Esophagus muscularis mucosa (tissue), 4 donors: ENCODE results near the gene SARS1. TPM values are rescaled to one million over a fixed set of nuclear protein-coding genes. Genes with fewer than 3 reads are reported as not detected.

Experiments used
- DNase-seq: peaks from one replicate; pipeline ENCODE4 v3.0.0-alpha.2; 2017; ENCODE audit errors: extremely low spot score
- H3K27ac ChIP-seq, 4 donors: fragments of 200-600 bp; sonication (generic); replicated peaks in 1 of 4; 1 replicate in 3 of 4; 2 replicates in 1 of 4; pipeline ENCODE4 v1.5.1; 2016 to 2019; ENCODE audit warnings: mild to moderate bottlenecking in 1 of 4
- H3K27me3 ChIP-seq, 4 donors: fragments of 200-600 bp; sonication (generic); one replicate each; pipeline versions ENCODE4 v1.5.1 to v1.6.0; 2016 to 2019
- H3K36me3 ChIP-seq, 4 donors: fragments of 200-600 bp; sonication (generic); one replicate each; pipeline ENCODE4 v1.5.1; 2016 to 2019
- H3K4me1 ChIP-seq, 4 donors: fragments of 200-600 bp; sonication (generic); one replicate each; pipeline ENCODE4 v1.5.1; 2016 to 2019
- H3K4me3 ChIP-seq, 4 donors: fragments of 200-600 bp; sonication (generic); 1 replicate in 2 of 4; 2 replicates in 2 of 4; pipeline ENCODE4 v1.5.1; 2016 to 2019; ENCODE audit warnings: mild to moderate bottlenecking in 4 of 4, moderate library complexity in 1 of 4
- H3K9me3 ChIP-seq, 4 donors: fragments of 200-600 bp; sonication (generic); 1 replicate in 3 of 4; 2 replicates in 1 of 4; pipeline ENCODE4 v1.5.1; 2016 to 2019
- EP300 ChIP-seq: sonication (generic); formaldehyde crosslinking; IDR thresholded peaks from one replicate; pipeline ENCODE4 v1.6.1; 2017; ENCODE audit warnings: antibody characterized with exemption
- POLR2A ChIP-seq: fragments of 450-650 bp; IDR thresholded peaks from one replicate; pipeline ENCODE4 v1.6.1; 2017; ENCODE audit warnings: antibody characterized with exemption, moderate library complexity, mild to moderate bottlenecking, low read depth
- POLR2AphosphoS5 ChIP-seq, 2 donors: sonication (generic); formaldehyde crosslinking; IDR thresholded peaks; one replicate each; pipeline ENCODE4 v1.6.1; 2017; ENCODE audit warnings: antibody characterized with exemption in 2 of 2
- WGBS: methylation state at CpG from one replicate; pipeline ENCODE4 v1.1.5; 2018; 5-methylcytosine and 5-hydroxymethylcytosine counted together
- intact Hi-C: fragments of 100-400 bp; cut with DNase I; formaldehyde crosslinking; loops from one replicate; pipeline ENCODE4 v1.15.1; 2023
- total RNA-seq, 4 donors: library from RNA; depleted of rRNA; stranded (reverse); fragments of >200 nt; gene quantifications; one replicate each; pipeline versions ENCODE4 v1.1.0 to v1.2.1, GENCODE V29; 2016
- TF ChIP-seq, protein P1 (sequence below), 3 experiments: fragments of 200-600 bp in 2 of 3; fragments of 450-650 bp in 1 of 3; sonication (generic) in 2 of 3; IDR thresholded peaks; one replicate each; pipeline ENCODE4 v1.5.1; 2017 to 2019; ENCODE audit warnings: antibody characterized with exemption in 3 of 3, mild to moderate bottlenecking in 2 of 3, moderate library complexity in 1 of 3

SARS1 gene
- total RNA-seq, 4 donors from 2014 or later, result 125 to 180 (median 144) TPM

DNA sequence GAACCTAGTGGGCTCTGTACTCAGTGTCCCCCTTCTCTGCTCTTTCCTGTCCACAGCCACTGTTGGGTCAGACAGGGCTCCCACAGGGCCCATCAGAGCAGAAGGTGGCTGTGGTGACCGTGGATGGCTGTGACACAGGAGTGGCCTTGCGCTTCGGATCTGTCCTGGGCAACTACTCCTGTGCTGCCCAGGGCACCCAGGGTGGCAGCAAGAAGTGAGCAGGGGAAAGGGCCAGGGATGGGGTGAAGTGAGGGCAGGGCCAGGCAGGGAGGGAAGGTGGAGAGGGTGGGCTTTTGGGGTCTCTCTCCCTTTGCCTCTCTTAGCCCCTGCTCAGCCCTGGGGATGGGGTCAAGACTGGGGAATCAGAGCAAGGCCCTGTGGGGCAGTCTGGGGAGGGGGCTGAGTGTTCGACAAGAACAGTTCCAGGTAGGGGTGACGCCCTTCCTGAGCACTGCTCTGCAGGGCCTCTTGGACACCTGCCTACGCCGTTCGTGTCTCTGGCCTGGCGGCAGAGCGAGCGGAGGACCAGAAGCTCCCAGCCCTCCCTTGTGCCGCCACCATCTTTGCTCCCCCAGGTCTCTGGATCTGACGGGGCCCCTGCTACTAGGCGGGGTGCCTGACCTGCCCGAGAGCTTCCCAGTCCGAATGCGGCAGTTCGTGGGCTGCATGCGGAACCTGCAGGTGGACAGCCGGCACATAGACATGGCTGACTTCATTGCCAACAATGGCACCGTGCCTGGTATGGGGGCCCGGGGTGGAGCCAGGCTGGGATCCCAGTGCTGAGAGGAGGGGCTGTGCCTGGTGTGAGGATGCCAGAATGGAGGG, 48.7 kb downstream of the SARS1 start:
- Histone ChIP-seq H3K36me3 (peaks cover 0 to 71% (median 36%) of the 10 kb centered on the region in 4 donors), H3K4me1 (peaks cover 4 to 22% (median 17%) of the 10 kb centered on the region in 4 donors), H3K9me3 (no peaks in the 10 kb centered on the region), H3K4me3 (no peak overlapping the region), H3K27ac (peak overlapping the region in 3 of 4 donors; percentile 26 to 53 (median 40)), H3K27me3 (no peaks in the 10 kb centered on the region)
- DNase-seq, result no peak
- TF ChIP-seq EP300 (no peak), POLR2AphosphoS5 (IDR thresholded peaks at IDR 0.05) (no peak), POLR2A (no peak)
- TF ChIP-seq, protein P1, sequence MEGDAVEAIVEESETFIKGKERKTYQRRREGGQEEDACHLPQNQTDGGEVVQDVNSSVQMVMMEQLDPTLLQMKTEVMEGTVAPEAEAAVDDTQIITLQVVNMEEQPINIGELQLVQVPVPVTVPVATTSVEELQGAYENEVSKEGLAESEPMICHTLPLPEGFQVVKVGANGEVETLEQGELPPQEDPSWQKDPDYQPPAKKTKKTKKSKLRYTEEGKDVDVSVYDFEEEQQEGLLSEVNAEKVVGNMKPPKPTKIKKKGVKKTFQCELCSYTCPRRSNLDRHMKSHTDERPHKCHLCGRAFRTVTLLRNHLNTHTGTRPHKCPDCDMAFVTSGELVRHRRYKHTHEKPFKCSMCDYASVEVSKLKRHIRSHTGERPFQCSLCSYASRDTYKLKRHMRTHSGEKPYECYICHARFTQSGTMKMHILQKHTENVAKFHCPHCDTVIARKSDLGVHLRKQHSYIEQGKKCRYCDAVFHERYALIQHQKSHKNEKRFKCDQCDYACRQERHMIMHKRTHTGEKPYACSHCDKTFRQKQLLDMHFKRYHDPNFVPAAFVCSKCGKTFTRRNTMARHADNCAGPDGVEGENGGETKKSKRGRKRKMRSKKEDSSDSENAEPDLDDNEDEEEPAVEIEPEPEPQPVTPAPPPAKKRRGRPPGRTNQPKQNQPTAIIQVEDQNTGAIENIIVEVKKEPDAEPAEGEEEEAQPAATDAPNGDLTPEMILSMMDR (IDR thresholded peaks at IDR 0.05), result no peak
- intact Hi-C loops, result loop anchor here (5.0 kb wide), 1 partner anchor 140 kb away; no protein-coding TSS in a partner anchor
- WGBS, result 88% methylated on average over 10 of the region's 22 CpGs

DNA sequence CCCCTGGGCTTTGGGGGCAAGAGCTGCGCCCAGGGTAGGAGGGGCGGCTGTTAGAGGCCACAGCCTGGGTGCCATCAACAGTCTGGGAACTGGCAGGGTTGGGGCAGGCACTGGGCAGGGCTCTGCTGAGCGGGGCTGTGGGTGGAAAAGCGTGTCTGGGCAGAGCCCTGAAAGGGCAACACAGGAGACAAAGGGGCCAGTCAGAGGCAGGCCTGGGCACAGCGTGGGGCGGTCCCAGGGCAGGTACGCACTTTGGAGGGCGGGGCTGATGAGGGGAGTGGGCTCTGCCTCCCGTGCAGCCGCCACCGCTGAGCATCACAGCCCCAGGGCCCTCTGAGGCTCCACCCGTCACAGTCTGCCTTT, 49.5 kb downstream of the SARS1 start:
- H3K4me1 ChIP-seq, result peaks cover 4 to 22% (median 17%) of the 10 kb centered on the region in 4 donors
- DNase-seq, result no peak
- H3K27ac ChIP-seq, result peak overlapping the region in 3 of 4 donors; percentile 26 to 53 (median 40)
- H3K36me3 ChIP-seq, result peaks cover 0 to 79% (median 40%) of the 10 kb centered on the region in 4 donors
- 77% methylated on average over 6 of the region's 12 CpGs for WGBS
- H3K4me3 ChIP-seq, result no peak overlapping the region
- TF ChIP-seq POLR2AphosphoS5 (IDR thresholded peaks at IDR 0.05), result no peak
- no peak for TF ChIP-seq EP300
- TF ChIP-seq, protein P1 (IDR thresholded peaks at IDR 0.05), result no peak
- TF ChIP-seq POLR2A, result no peak
- intact Hi-C loops, result loop anchor here (5.0 kb wide), 1 partner anchor 139 kb away; no protein-coding TSS in a partner anchor
- H3K27me3 ChIP-seq, result no peaks in the 10 kb centered on the region
- no peaks in the 10 kb centered on the region for H3K9me3 ChIP-seq

DNA sequence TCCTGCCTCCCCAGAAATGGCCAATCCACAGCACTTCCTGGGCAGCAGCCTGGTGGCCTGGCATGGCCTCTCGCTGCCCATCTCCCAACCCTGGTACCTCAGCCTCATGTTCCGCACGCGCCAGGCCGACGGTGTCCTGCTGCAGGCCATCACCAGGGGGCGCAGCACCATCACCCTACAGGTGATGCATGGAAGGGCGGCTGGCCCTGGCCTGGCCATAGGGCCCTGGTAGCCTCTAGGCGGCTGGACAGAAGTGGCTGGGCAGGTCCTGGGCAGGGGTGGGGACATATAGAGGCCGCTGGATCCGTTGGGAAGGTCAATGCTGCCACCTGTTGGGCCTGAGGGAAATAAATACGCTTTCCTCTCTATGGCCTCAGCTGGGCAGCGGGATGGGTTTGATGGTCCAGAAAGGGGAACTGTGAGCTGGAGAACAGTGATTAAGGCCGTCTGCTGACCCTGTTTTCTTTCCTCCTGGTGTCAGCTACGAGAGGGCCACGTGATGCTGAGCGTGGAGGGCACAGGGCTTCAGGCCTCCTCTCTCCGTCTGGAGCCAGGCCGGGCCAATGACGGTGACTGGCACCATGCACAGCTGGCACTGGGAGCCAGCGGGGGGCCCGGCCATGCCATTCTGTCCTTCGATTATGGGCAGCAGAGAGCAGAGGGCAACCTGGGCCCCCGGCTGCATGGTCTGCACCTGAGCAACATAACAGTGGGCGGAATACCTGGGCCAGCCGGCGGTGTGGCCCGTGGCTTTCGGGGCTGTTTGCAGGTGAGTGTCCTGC, 50.1 kb downstream of the SARS1 start:
- Histone ChIP-seq H3K4me3 (no peak overlapping the region), H3K27me3 (no peaks in the 10 kb centered on the region), H3K36me3 (peaks cover 0 to 79% (median 38%) of the 10 kb centered on the region in 4 donors), H3K27ac (peak overlapping the region in 3 of 4 donors; percentile 26 to 53 (median 40)), H3K9me3 (no peaks in the 10 kb centered on the region), H3K4me1 (peaks cover 4 to 22% (median 17%) of the 10 kb centered on the region in 4 donors)
- TF ChIP-seq POLR2AphosphoS5 (IDR thresholded peaks at IDR 0.05) (peak; percentile 40 to 64), EP300 (no peak), POLR2A (no peak)
- TF ChIP-seq, protein P1 (IDR thresholded peaks at IDR 0.05), result peak in 2 of 3 experiments; percentile 92 to 95
- intact Hi-C loops, result loop anchor here (5.0 kb wide), 1 partner anchor 139 kb away; no protein-coding TSS in a partner anchor
- WGBS, result 52% methylated on average over 6 of the region's 29 CpGs
- no peak for DNase-seq

DNA sequence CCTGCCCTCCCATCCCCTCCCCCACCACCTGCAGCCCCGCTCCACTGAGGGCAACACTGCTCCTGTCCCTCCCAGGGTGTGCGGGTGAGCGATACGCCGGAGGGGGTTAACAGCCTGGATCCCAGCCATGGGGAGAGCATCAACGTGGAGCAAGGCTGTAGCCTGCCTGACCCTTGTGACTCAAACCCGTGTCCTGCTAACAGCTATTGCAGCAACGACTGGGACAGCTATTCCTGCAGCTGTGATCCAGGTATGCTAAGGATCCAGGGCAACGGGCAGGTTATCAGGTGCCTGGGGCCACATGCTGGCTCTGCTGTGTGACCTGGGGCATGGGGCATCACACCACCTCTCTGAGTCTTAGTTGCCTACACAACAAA, 50.6 kb downstream of the SARS1 start:
- Histone ChIP-seq H3K4me1 (peaks cover 4 to 22% (median 17%) of the 10 kb centered on the region in 4 donors), H3K27ac (no peak overlapping the region), H3K36me3 (peaks cover 0 to 79% (median 36%) of the 10 kb centered on the region in 4 donors), H3K27me3 (no peaks in the 10 kb centered on the region), H3K4me3 (no peak overlapping the region), H3K9me3 (no peaks in the 10 kb centered on the region)
- no peak for DNase-seq
- TF ChIP-seq, protein P1 (IDR thresholded peaks at IDR 0.05), result no peak
- TF ChIP-seq EP300, result no peak
- TF ChIP-seq POLR2A, result no peak
- TF ChIP-seq POLR2AphosphoS5 (IDR thresholded peaks at IDR 0.05), result no peak
- intact Hi-C loops, result loop anchor here (5.0 kb wide), 1 partner anchor 138 kb away; no protein-coding TSS in a partner anchor
- 68% methylated on average over 4 of the region's 9 CpGs for WGBS
